ENCODE measurements around the gene LIX1L.

Gene LIX1L

GRCh38 chr1:145957443-145958319 lies at the start of gene LIX1L:
TSS of gene LIX1L (minus strand) at chr1:145958017. CDS start at chr1:145957927, 90 bp downstream.
- DNase-seq (ENCODE audit: low read depth), result peak; percentile 98

GRCh38 chr1:146001709-146002108 lies 43.9 kb upstream of the LIX1L start:
- no peak for DNase-seq (ENCODE audit: low read depth)

GRCh38 chr1:145999321-146000024 lies 41.7 kb upstream of the LIX1L start:
- DNase-seq (ENCODE audit: low read depth), result no peak

GRCh38 chr1:145997718-145998023 lies 39.9 kb upstream of the LIX1L start:
- no peak for DNase-seq (ENCODE audit: low read depth)

GRCh38 chr1:145997016-145997717 lies 39.4 kb upstream of the LIX1L start:
- no peak for DNase-seq (ENCODE audit: low read depth)

- peak; percentile 99 for DNase-seq (ENCODE audit: low read depth)
Observed at GRCh38 chr1:145996433-145997015, 38.7 kb upstream of the LIX1L start, which contains the start of gene TXNIP. TSS of gene TXNIP (minus strand) at chr1:145996579. CDS start at chr1:145996266, 313 bp downstream.

- no peak for DNase-seq (ENCODE audit: low read depth)
Observed at GRCh38 chr1:145995964-145996432, 38.2 kb upstream of the LIX1L start.

GRCh38 chr1:145995148-145995881 lies 37.5 kb upstream of the LIX1L start:
- no peak for DNase-seq (ENCODE audit: low read depth)

- no peak for DNase-seq (ENCODE audit: low read depth)
Observed at GRCh38 chr1:145994391-145995120, 36.7 kb upstream of the LIX1L start.

GRCh38 chr1:145993618-145994390 lies 36.0 kb upstream of the LIX1L start:
- no peak for DNase-seq (ENCODE audit: low read depth)

GRCh38 chr1:145992958-145993617 lies 35.3 kb upstream of the LIX1L start:
- DNase-seq (ENCODE audit: low read depth), result no peak

GRCh38 chr1:145992502-145992936 lies 34.7 kb upstream of the LIX1L start:
- no peak for DNase-seq (ENCODE audit: low read depth)

- DNase-seq (ENCODE audit: low read depth), result no peak
Observed at GRCh38 chr1:145991735-145992412, 34.1 kb upstream of the LIX1L start.

GRCh38 chr1:145990249-145990855 lies 32.5 kb upstream of the LIX1L start:
- DNase-seq (ENCODE audit: low read depth), result no peak

- DNase-seq (ENCODE audit: low read depth), result no peak
Observed at GRCh38 chr1:145988773-145989172, 31.0 kb upstream of the LIX1L start.

GRCh38 chr1:145987926-145988325 lies 30.1 kb upstream of the LIX1L start:
- DNase-seq (ENCODE audit: low read depth), result no peak

GRCh38 chr1:145986551-145986950 lies 28.7 kb upstream of the LIX1L start:
- DNase-seq (ENCODE audit: low read depth), result no peak

Measured in iris pigment epithelial cell (primary cell).